GM18508 (cell line): ENCODE measurements around the gene UBAC1.
"Not testable (repeated sequence)": the region's sequence is repeated elsewhere in the genome, so short reads cannot be mapped to it uniquely, and the experiment has no call there.

Source experiments
- ATAC-seq: cut with Tn5 transposase; IDR thresholded peaks from one replicate; pipeline ENCODE4 v1.9.1; 2021; ENCODE audit warnings: moderate number of reproducible peaks; ENCODE audit not compliant: insufficient read depth, unreplicated experiment

UBAC1 gene

DNA sequence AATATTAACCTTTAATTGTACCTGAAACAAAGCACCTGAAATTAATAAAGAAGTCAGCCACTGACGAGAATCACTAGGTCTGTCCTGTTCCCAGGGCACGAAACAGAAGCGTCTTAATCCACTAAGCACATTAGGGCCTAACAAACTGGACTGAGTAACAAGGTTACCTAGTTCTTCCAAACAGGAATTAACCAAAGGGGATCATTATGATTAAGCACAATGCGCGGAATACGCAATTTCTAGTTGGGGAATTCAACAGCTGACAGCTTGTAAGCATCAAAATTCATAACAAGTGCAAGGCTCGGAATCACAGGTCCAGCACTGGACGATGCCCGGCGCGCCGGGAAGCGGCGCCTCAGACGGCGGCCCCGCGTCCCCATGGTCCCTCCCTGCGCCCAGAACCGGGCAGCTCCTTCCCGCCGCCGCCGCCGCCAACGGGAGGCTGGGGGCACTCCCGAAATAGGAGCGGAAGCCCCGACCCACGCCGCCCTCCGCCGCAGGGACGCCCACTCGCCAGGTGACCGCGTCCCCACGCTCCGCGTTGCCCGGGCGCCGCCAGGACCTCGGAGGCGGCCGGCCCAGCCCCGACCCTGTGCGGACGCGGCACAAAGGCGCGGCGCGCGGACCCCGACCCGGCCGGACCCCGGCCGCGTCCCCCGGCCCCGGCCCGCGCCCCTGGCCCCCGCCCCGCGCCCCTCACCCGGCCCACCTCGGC, 54.7 kb downstream of the UBAC1 start:
- no peak for ATAC-seq

DNA sequence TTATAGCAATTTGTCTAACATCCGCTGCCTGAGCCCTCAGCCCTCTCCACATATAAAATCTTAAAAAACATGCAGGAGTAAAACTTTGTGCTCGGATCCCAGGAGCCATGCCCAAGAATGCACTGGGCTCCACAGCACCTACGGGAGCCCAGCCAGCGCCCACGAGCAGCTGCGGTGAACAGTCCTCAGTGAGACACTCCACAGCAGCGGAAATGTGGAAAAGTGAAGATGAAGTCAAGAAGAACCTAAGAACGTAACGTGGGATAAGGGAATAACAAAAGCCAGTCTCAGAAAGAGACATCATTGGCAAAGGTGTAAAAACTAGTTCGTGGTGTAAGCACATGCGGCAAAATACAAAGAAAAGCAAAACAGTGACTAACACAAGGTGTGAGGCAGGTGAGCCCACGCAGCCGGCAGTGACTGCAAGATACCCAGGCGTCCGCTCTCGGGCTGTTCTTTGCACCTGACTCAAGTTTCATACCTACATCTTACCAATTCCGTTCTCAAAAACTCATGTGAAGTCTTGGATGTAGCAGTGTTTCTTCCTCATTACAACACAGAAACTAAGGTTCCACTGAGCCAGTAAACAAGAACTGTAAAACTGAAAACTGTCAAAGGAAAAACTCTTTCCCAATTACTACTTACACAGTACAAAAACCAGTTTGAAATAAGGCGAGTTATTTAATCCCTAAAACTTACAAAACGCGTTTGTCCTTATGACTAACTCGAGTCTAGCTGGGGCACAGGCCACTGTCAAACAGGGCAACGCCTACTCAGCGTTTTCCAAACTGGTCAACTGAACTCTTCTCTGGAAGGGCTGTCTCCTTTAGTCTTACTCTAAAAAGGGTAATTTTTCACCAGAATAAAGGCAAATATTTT, 55.6 kb downstream of the UBAC1 start:
- ATAC-seq, result no peak

DNA sequence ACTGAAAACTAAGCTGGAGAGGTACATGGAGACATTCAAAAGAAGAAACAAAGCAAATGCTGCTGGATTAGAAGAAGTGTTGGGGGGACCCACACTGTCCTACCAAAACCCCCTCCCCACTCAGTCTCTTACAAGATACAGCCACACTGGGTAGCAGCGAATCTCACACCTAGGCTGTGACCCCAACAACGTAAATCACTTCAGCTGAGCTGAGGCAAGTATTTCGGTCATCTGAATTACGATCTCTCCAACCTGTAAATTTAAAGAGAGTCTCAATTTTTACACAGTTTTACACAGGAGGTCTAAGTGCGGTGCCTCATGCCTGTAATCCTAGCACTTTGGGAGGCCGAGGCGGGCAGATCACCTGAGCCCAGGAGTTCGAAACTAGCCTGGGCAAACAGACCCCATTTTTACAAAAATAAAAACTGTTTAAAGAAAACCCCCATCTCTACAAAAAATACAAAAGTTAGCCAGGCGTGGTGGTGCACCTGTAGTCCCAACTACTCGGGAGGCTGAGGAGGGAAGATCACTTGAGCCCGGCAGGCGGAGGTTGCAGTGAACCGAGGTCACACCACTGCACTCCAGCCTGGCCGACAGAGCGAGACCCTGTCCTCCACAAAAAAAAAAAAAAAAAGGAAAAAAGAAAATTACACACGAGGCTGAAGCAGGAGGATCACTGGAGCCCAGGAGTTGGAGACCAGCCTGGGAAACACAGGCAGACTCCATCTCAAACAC, 57.2 kb downstream of the UBAC1 start:
- no peak for ATAC-seq

DNA sequence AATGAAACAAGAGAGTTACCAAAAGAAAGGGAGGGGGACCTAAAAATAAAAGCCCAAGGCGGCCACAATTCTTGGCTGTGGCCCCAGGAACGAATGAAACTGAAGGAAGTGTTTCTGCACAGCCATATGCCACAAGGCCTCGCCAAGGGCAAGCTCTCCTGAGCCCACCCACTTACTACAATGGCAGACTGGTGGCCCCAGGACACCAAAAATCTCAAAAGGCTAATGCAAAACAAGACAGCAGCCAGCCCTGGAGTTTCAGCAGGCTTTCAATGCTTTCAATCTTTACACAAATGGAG, 57.9 kb downstream of the UBAC1 start:
- no peak for ATAC-seq

DNA sequence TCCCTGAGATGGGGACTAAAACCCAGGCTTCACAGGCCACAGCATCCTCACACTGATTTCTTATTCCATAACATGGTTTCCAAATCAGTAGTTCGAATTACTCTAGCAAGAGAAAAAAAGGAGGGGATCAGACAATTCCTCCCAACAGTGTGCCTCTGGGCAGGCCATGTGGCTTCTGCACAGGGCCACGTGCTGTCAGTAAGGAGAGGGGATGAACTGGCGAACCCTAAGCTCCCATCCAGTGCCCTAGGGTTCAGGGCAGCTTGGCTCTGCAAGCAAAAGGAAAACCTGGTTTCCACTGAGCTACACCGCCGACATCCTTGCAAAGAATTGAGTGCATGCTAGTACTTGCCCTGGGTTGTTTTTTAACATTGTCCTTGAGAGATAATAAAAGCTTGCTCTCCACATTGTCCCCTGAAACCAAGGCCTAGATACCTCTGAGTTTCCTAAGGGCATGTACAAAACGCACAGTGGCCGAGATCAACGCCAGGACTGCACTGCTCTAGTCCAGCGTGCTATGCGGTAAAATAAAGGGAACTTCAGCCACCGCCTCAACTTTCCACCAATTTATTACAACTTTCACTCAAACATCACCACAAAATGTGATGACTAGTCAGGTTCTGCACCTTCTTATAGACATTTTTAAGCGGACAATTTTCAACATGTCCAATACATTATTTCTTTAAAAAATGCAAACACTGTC, 58.4 kb downstream of the UBAC1 start:
- ATAC-seq, result no peak

DNA sequence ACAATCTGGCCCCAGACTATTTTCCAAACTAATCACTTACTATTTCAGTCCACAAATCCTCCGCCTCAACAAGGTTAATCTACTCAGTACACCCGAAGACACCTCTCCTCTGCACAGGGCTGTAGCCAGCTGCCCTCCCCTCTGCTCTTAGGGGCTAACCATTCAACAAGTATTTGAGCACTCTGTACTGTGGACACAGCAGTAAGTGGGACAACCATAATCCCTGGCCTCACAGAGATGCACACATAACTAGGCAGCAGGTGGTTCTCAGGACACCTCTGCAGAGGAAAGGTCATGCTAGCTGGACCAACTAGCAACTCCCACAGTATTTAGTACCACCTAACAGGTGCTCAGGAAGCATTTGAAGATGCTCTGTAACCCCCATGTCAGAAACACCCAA, 59.3 kb downstream of the UBAC1 start:
- ATAC-seq, result no peak

DNA sequence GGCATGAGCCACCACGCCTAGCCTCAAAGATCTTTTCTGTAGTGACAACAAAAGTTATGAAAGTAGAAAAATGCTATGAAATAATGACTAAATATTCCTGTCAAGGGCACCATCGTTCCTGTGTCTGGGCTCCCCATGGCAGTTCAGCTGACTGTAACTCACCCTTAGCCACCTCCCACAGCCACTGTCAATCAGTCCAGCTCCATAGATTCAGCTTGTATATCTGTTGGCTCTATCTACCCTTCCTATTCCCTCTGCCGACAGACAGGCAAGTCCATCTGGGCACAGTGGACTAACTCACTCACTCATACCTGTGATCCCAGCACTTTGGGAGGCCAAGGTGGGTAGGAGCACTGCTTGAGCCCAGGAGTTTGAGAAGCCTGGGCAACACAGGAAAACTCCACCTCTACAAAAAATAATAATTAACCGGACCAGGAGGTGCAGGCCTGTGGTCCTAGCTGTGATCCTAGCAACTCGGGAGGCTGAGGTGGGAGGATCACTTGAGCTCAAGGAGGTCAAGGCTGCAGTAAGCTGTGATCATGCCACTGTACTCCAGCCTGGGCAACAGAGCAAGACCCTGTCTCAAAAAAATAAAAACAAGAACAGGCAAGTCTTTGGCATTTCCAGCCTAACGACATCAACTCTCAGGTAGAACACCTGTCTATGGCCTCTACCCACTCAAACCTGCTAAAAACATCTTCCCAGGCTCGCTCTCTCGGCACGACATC, 60.0 kb downstream of the UBAC1 start:
- ATAC-seq, result no peak

DNA sequence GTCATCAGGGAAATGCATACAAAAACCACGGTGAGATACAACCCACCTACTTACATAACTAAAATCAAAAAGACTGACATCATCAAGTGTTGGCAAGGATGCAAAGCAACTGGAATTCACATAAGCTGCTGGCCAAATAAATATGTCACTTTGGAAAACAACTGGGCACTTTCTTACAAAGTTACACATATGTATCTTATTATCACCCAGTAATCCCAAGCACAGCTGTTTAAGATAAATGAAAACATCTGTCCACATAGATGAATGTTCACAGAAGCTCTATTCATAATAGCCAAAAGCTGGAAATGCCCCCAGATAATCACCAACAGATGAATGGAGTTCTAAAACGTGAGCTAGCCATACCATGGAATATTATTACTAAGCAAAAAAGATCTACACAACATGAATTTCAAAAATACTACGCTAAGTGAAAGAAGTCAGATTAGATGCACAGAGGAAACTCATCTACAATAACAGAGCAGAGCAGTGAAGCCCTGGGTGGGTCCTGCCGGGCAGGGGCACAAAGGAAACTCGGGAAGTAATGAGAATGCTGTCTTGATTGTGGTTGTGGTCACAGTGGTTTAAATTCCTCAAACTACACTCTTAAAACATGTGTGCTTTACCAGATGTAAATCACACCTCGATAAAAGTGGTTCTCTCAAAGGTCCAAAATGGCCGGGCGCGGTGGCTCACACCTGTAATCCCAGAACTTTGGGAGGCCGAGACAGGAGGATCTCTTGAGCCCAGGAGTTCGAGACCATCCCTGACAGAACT, 62.4 kb downstream of the UBAC1 start:
- ATAC-seq, result no peak

DNA sequence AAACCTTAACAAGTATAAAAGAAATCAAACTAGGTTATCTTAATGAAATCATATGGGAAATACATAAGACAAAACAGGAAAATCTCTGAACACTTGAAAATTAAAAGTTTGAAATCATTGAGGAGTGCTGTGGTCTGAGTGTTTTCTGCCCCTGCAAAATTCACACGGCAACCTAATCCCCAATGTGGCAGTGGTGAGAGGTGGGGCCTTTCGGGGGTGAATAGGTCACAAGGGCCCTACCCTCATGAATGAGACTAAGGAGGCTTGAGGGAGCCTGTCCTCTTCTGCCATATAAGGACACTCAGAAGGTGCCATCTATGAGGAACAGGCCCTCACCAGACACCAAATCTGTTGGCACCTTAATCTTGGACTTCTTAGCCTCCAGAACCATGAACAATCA, 64.5 kb downstream of the UBAC1 start:
- no peak for ATAC-seq

DNA sequence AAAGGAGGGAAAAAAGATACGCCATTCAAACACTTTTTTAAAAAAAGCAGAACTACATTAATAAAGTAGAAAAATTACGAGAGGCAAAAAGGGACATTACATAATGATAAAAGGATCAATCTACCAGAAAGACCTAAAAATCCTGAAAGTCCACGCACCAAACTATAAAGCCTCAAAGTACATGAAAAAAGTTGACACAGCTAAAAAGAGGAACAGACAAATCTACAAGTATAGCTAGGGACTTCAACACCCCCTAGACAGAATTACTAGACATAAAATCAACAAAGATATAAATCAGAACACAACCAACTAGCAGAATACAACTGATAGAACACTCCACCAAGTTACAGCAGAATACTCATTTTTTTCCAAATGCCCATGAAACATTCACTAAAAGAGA, 65.0 kb downstream of the UBAC1 start:
- no peak for ATAC-seq

DNA sequence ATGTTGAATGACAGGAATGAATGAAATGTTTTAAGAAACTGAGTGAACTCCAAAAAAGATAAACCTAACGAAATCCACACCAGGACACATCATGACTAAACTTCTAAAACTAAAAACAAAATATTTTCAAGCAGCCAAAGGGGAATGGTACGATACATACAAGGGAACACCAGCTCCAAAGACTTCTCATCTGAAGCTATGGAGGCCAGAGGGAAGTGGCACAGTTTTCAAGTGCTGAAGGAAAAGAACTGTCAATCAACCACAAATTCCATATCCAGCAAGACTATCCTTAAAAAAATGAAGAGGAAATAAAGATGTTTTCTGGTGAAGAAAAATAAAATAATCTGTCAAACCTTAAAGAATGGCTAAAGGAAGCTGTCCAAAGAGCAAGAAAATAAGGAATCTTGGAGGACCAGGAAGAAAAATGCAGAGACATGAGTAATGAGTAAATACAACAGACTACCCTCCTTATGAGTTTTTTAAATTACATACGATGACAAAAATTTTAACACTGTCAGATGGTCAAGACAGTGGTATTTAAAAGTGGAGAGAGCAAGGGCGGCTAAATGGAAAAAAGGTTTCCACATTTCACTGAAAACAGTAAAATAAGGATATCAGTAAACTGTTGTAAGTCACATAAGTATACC, 65.8 kb downstream of the UBAC1 start:
- ATAC-seq, result no peak

DNA sequence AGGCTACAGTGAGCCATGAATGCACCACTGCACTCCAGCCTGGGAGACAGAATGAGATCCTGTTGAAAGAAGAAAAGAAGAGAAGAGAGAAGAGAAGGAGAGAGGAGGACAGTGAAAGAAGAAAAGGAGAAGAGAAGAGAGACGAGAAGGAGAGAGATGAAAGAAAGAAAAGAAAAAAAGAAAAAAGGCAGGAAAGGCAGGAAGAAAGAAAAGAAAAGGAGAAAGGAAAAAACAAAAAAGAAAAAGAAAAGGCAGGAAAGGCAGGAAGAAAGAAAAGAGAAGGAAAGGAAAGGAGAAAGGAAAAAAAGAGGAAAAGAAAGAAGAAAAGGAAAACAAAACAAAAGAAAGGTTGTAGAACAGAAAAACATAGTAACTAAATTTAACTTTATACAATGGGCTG, 68.1 kb downstream of the UBAC1 start:
- ATAC-seq, result no peak

DNA sequence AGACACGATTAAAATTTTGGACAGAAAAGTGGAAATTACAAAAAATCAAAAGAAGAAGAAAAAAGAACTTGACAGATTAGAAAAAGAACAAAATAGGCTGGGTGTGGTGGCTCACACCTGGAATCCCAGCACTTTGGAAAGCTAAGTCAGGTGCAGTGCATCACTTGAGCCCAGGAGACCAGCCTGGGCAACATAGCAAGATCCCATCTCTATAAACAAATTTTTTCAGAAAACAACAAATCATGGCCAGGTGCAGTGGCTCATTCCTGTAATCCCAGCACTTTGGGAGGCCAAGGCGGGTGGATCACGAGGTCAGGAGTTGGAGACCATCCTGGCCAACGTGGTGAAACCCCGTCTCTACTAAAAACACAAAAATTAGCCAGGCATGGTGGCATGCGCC, 68.8 kb downstream of the UBAC1 start:
- ATAC-seq, result not testable (repeated sequence)

DNA sequence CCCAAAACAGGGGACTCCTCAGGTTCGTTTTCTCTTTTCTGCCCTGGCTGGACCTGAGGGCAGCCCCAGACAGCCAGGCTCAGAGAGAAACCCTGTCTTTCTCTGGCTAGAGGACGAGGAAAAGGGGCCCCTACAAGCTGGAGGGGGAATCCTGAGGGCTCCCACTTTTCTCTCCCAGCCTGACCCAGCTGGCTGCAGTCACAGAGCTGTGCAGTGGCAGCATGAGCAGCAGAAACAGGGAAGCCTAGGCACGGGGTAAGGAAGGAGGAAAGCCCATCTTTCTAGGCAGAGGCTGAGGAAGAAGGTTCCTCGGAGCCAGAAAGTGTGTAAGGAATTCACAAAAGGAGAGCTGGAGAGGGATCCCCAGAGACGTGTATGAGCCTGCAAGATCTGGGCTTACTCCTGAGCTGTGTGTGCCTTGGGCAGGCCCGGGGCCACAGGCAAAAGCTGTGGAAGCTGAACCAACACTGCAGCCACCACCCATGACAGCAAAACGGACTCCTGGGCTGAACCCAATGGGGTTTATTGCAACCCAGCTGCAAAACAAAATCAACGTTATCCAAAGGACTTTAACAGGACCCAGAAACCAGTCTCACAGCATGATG, 70.0 kb downstream of the UBAC1 start:
- ATAC-seq, result no peak

DNA sequence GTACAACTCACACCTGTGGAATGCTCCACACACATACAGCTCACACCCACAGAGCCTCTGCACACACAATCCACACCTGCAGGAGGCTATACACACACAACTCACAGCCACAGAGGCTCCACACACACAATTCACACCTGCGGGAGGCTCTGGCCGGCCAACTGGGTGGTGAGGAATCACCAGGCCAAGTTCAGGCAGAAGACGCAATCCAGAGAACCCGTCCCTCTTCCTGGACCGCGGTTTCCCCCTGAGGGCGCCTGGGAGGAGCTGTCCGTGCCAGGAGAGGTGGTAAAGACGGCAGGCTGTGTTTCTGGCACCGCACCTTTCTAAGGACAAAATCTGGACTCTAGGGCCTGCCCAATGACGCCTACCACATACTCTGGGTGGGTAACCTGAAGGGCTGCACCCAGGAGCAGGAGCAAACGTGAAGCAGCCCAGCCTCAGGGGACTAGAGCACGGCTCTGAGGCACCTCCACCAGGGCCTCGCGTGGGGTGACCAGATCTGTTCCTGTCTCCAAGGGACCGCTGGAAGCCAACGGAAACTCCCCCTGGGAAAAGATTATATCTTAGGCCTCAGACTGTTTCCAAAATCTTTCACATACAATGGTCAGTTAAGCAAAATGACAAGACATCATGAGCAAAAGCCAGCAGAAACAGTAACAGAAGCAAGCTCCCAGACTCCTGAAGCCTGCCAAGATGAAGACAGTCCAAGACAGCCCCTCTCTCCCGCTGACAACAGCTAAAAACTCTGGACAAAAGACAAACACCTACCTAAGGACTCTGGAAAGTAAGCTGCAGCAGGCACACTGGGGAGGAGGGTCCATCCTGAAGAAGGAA, 70.8 kb downstream of the UBAC1 start:
- no peak for ATAC-seq

DNA sequence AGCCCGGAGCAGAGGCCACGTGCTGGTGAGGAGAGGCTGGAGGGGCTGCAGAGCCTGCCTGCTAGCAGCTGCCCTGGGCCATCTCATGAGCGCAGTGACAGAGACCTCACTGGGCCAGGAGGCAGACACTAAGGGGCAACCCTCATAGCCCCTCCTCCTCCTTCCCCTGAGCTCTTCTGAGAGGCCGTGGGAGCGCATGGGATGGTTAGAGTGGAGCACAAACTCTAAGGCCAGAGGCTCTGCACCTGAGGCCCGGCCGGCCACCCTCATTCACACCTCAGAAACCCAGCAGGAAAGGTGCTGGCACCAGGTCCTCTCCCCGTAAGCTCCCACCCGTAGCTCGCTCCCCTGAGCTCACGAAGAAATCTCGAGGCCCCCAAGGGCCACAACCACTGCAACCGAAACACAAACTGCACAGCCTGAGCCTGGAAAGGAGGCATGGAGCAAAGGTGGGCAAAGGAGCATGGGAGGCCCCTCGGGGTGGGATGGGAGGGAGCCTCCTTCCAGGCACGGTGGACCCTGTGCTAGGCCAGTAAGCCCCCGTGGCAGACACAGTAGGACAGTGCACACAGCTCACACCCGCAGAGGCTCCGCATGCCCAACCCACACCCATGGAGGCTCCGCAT, 71.5 kb downstream of the UBAC1 start:
- ATAC-seq, result no peak

DNA sequence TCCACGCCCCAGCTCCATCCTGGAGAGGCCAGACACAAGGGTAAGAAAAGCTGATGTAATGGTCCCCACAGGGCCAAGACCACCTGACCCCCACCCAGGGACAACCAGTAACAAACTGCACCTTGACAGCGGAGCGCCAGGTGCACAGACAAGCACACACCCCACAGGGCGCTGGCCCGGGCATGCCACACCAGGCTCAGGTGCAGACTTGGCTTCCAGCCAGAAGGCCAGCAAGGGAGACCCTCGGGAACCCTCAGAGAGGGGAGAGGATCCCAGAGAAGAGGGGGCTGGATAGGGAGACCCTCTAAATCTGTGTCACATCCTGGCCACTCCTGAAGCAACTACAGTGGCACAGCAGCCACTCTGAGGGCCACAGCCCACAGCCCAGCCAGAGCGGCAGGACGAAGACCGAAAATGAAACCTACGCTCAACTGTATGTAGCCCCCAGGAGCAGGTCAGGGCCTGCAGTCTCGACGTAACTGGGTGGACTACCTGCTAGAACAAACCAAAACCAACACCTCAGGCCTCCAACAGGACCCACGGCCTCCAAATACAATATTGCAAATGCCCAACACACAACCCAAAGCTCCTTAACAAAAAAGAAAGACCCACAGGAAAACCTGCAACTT, 72.3 kb downstream of the UBAC1 start:
- no peak for ATAC-seq
